ENCODE measurements around the gene SUSD4. TPM values are rescaled to one million over a fixed set of nuclear protein-coding genes. Genes with fewer than 3 reads are reported as not detected.

SUSD4 gene
- total and polyA plus RNA-seq, 2 of the 8 experiments (the other 6 are each of a cell fraction or from before 2014, with no cell fraction given): 3.9 to 5.2 TPM

DNA sequence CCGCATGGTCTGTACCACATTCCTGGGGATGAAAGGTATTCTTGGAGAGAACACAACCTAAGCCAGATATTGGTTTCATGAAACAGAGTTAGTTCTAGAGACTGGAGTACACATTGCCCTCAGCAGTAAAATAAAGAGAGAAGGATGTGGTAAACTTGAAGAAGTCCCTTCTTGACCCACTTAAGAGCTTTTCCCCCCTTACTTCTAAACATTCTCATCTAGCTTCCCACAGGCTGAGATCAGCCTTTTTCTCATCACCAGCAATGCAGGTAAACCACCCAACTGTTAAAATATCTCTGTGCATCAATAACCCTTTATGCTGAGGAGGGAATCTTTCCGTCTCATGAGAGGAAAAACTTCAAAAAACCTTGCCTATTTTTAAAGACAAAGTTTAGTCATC, 62.6 kb downstream of the SUSD4 start (continued):
- no peak for TF ChIP-seq HDAC2 (IDR thresholded peaks at IDR 0.05; ENCODE audit: borderline replicate concordance in 1 of 2, low read depth in 2 of 2, low read length in 2 of 2)

All from H1 (cell line).